ENCODE measurements around the gene MYBPH. TPM values are rescaled to one million over a fixed set of nuclear protein-coding genes. Genes with fewer than 3 reads are reported as not detected.

MYBPH gene
- total RNA-seq, 1 experiment from 2014 or later, result not detected

GRCh38 chr1:203204756-203205155 is 29.1 kb upstream of the MYBPH start:
- no peak overlapping the region for H2BK20ac ChIP-seq (ENCODE audit: low read depth, low read length, poor library complexity, severe bottlenecking)
- Mint-ChIP-seq H3K27me3 (ENCODE audit: low read depth) (peaks cover 24% of the 10 kb centered on the region), H3K9me3 (no peaks in the 10 kb centered on the region)

More at GRCh38 chr1:203204756-203205155, 29.1 kb upstream of the MYBPH start:
- no peaks in the 10 kb centered on the region for H3K23me2 ChIP-seq (ENCODE audit: insufficient read length, low read depth, low read length, poor library complexity, severe bottlenecking)
- H2BK15ac ChIP-seq (ENCODE audit: low read depth, low read length), result no peak overlapping the region
- no peaks in the 10 kb centered on the region for H3K79me1 ChIP-seq (ENCODE audit: insufficient read depth, low read depth, low read length, poor library complexity, severe bottlenecking)
- no peak overlapping the region for H4K5ac ChIP-seq (ENCODE audit: insufficient read length, low read depth, low read length)
- no peak overlapping the region for H3K4ac ChIP-seq (ENCODE audit: low read depth, low read length)
- H2AFZ ChIP-seq (ENCODE audit: low read length), result no peak overlapping the region
- H4K8ac ChIP-seq (replicated peaks; ENCODE audit: insufficient read length, low read depth, low read length), result no peak overlapping the region
- no peak overlapping the region for H3K27ac Mint-ChIP-seq
- no peak overlapping the region for H3K9ac ChIP-seq (ENCODE audit: extremely low read depth, insufficient read length, low read length)
- H2AK5ac ChIP-seq (ENCODE audit: insufficient read length, low read length), result no peak overlapping the region
- no peak overlapping the region for H2BK12ac ChIP-seq (ENCODE audit: insufficient read length, low read depth, low read length)
- H3K4me2 ChIP-seq (ENCODE audit: insufficient read depth, insufficient read length, low read length), result no peak overlapping the region
- H3K27me3 ChIP-seq (ENCODE audit: insufficient read depth, low read length), result peaks cover 2% of the 10 kb centered on the region; the same call in 1 of the 2 replicates
- no peak for DNase-seq
- no peak overlapping the region for H3K14ac ChIP-seq (ENCODE audit: insufficient read depth, low read length)
- no CpG with 5 or more reads among the region's 2 CpGs for WGBS (ENCODE audit: extremely low coverage, insufficient read length, low lambda C conversion rate)
- H3K9me3 ChIP-seq (ENCODE audit: control insufficient read depth, low read depth, low read length), result no peaks in the 10 kb centered on the region
- H4K91ac ChIP-seq (ENCODE audit: insufficient read length, low read depth, low read length), result no peak overlapping the region
- H3K4me1 ChIP-seq (ENCODE audit: insufficient read depth, low read length), result no peaks in the 10 kb centered on the region
- H3K56ac ChIP-seq (ENCODE audit: insufficient read length, low read depth, low read length), result no peak overlapping the region
- H3K4me3 Mint-ChIP-seq, result no peak overlapping the region
- no peak overlapping the region for H2BK120ac ChIP-seq (ENCODE audit: low read depth, low read length, poor library complexity, severe bottlenecking)
- H4K20me1 ChIP-seq (ENCODE audit: control insufficient read depth, insufficient read depth, insufficient read length), result no peaks in the 10 kb centered on the region
- H2BK5ac ChIP-seq (ENCODE audit: insufficient read length, low read length), result no peak overlapping the region
- no peaks in the 10 kb centered on the region for H3K79me2 ChIP-seq (ENCODE audit: insufficient read depth, low read length)
- no peak overlapping the region for H3K18ac ChIP-seq (ENCODE audit: insufficient read length, low read depth, low read length)
- no peak overlapping the region for H3K27ac ChIP-seq (ENCODE audit: insufficient read length, low read depth, low read length)
- H3K23ac ChIP-seq (ENCODE audit: insufficient read length, low read depth, low read length), result no peak overlapping the region
- H3T11ph ChIP-seq (ENCODE audit: low read length), result no peak overlapping the region
- no peaks in the 10 kb centered on the region for H3K36me3 Mint-ChIP-seq (ENCODE audit: insufficient read depth in 1 of 3, low read depth in 3 of 3)
- TF ChIP-seq CTCF (conservative IDR thresholded peaks at IDR 0.05), result no peak
- H3K4me1 Mint-ChIP-seq, result peaks cover 5% of the 10 kb centered on the region in 2 experiments

Data from H9 (cell line).